IMR-90 (cell line): ENCODE measurements around the gene PRKACA.

Experiments
- BHLHE40 ChIP-seq: fragments of 150-350 bp; IDR thresholded peaks from 2 replicates; pipeline ENCODE4 v1.6.1; 2016; ENCODE audit warnings: mild to moderate bottlenecking, low read depth, low read length
- CTCF ChIP-seq: conservative IDR thresholded peaks from 2 replicates; pipeline ENCODE4 v1.5.1; 2012; ENCODE audit warnings: mild to moderate bottlenecking, low read depth, low read length, improper control_type of control experiment
- ELK1 ChIP-seq: fragments of 150-350 bp; IDR thresholded peaks from 2 replicates; pipeline ENCODE4 v1.6.1; 2016; ENCODE audit warnings: low read depth, mild to moderate bottlenecking, low read length, moderate library complexity, borderline replicate concordance
- FOS ChIP-seq: fragments of 150-350 bp; IDR thresholded peaks from 2 replicates; pipeline ENCODE4 v1.6.1; 2016; ENCODE audit warnings: low read depth, low read length
- MXI1 ChIP-seq: IDR thresholded peaks from 2 replicates; pipeline ENCODE4 v1.6.1; 2012; ENCODE audit warnings: low read depth, mild to moderate bottlenecking, low read length, moderate library complexity, borderline replicate concordance
- POLR2A ChIP-seq: IDR thresholded peaks from 2 replicates; pipeline ENCODE4 v1.6.1; 2012; ENCODE audit warnings: mild to moderate bottlenecking, low read depth, low read length
- SMC3 ChIP-seq: fragments of 150-350 bp; IDR thresholded peaks from 2 replicates; pipeline ENCODE4 v1.6.1; 2016; ENCODE audit warnings: low read depth, mild to moderate bottlenecking, antibody characterized with exemption, low read length, moderate library complexity

- no peak for TF ChIP-seq CTCF
- no peak for TF ChIP-seq SMC3
- TF ChIP-seq POLR2A = no peak
- TF ChIP-seq ELK1 = no peak
- TF ChIP-seq BHLHE40 = no peak
- no peak for TF ChIP-seq FOS
- TF ChIP-seq MXI1 = no peak
Measured at GRCh38 chr19:14102756-14103155, 14.8 kb downstream of the PRKACA start.
